ENCODE results near the gene PPP1R37. TPM values are rescaled to one million over a fixed set of nuclear protein-coding genes. Genes with fewer than 3 reads are reported as not detected.

The PPP1R37 gene
- total and polyA plus RNA-seq, 4 donors, result 1.8 to 10.4 (median 9.3) TPM

DNA sequence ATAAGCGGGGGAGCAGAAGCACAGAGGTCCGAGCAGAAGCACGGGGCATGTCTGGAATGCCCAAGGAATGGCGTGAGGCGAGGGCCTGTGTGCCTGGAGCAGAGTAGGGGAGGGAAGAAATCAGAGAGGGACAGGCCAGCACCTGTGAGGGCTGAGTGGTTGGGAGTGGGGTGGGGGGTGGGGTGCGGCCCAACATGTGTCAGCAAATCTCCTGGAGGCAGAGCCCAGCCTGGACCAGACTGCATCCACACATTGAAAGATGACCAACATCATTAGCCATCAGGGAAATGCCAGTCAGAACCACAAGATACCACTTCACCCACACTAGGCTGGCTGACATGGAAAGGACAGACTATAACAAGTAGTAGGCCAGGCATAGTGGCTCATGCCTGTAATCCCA lies 42.9 kb upstream of the PPP1R37 start:
- Histone ChIP-seq H3K4me3 (ENCODE audit: low read depth in 1 of 3, low read length in 3 of 3) (no peak overlapping the region), H3K27me3 (ENCODE audit: control insufficient read depth in 4 of 4, insufficient read depth in 4 of 4, low read length in 3 of 4) (no peaks in the 10 kb centered on the region), H3K9ac (ENCODE audit: low read depth in 1 of 2, low read length in 2 of 2) (no peak overlapping the region), H3K27ac (ENCODE audit: low read depth in 1 of 2, low read length in 2 of 2) (no peak overlapping the region), H3K36me3 (ENCODE audit: control insufficient read depth in 4 of 4, insufficient read depth in 3 of 4, low read depth in 1 of 4, low read length in 3 of 4) (peaks cover 2 to 28% (median 19%) of the 10 kb centered on the region in 4 donors), H3K9me3 (ENCODE audit: control insufficient read depth in 4 of 4, low read length in 3 of 4) (no peaks in the 10 kb centered on the region), H3K4me1 (ENCODE audit: control insufficient read depth in 4 of 4, insufficient read depth in 4 of 4, low read length in 3 of 4) (peaks cover 12 to 56% (median 49%) of the 10 kb centered on the region in 4 donors)
- no peak for DNase-seq (ENCODE audit: low spot score)
- TF ChIP-seq FOXA2 (IDR thresholded peaks at IDR 0.05) (no peak), EGR1 (IDR thresholded peaks at IDR 0.05; ENCODE audit: low read depth in 2 of 2) (no peak), NR2F2 (IDR thresholded peaks at IDR 0.05) (no peak), GABPA (IDR thresholded peaks at IDR 0.05 in 1 of 2, conservative IDR thresholded peaks at IDR 0.05 in 1 of 2) (no peak)
- TF ChIP-seq, protein P1, sequence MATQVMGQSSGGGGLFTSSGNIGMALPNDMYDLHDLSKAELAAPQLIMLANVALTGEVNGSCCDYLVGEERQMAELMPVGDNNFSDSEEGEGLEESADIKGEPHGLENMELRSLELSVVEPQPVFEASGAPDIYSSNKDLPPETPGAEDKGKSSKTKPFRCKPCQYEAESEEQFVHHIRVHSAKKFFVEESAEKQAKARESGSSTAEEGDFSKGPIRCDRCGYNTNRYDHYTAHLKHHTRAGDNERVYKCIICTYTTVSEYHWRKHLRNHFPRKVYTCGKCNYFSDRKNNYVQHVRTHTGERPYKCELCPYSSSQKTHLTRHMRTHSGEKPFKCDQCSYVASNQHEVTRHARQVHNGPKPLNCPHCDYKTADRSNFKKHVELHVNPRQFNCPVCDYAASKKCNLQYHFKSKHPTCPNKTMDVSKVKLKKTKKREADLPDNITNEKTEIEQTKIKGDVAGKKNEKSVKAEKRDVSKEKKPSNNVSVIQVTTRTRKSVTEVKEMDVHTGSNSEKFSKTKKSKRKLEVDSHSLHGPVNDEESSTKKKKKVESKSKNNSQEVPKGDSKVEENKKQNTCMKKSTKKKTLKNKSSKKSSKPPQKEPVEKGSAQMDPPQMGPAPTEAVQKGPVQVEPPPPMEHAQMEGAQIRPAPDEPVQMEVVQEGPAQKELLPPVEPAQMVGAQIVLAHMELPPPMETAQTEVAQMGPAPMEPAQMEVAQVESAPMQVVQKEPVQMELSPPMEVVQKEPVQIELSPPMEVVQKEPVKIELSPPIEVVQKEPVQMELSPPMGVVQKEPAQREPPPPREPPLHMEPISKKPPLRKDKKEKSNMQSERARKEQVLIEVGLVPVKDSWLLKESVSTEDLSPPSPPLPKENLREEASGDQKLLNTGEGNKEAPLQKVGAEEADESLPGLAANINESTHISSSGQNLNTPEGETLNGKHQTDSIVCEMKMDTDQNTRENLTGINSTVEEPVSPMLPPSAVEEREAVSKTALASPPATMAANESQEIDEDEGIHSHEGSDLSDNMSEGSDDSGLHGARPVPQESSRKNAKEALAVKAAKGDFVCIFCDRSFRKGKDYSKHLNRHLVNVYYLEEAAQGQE (IDR thresholded peaks at IDR 0.05), result no peak
- 94% methylated on average over 6 of the region's 6 CpGs for WGBS

DNA sequence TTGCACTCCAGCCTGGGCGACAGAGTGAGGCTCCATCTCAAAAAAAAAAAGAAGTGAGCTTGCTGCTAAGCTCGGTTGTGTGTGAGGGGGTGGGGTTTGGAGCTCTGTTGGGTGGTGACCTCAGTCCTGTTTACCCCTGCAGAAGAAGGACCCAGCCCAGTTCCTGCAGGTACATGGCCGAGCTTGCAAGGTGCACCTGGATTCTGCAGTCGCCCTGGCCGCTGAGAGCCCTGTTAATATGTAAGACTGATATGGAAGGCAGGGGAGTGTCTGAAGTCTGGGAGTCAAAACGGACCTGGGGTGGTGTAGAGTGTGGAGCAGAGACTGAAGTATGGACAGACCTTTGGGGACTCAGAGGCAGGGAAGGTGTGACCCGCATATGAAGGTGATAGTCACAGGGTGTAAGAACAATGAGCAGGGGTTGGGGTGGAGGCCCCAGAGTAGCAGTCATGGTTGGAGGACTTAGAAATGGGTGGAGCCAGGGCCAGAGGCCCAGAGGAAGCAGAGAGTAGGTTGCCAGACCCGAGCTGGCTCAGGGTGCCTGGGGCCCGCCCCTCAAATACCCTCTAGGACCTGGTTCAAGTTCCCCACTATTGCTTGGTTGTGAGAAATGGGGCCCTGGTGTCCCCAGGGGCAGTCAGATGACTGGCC lies 40.9 kb upstream of the PPP1R37 start:
- no peak for DNase-seq (ENCODE audit: low spot score)
- H3K9ac ChIP-seq (ENCODE audit: low read depth in 1 of 2, low read length in 2 of 2), result no peak overlapping the region
- peaks cover 3 to 36% (median 29%) of the 10 kb centered on the region in 4 donors for H3K4me1 ChIP-seq (ENCODE audit: control insufficient read depth in 4 of 4, insufficient read depth in 4 of 4, low read length in 3 of 4)
- H3K9me3 ChIP-seq (ENCODE audit: control insufficient read depth in 4 of 4, low read length in 3 of 4), result no peaks in the 10 kb centered on the region
- H3K4me3 ChIP-seq (ENCODE audit: low read depth in 1 of 3, low read length in 3 of 3), result no peak overlapping the region
- no peak overlapping the region for H3K27ac ChIP-seq (ENCODE audit: low read depth in 1 of 2, low read length in 2 of 2)
- no peaks in the 10 kb centered on the region for H3K27me3 ChIP-seq (ENCODE audit: control insufficient read depth in 4 of 4, insufficient read depth in 4 of 4, low read length in 3 of 4)
- H3K36me3 ChIP-seq (ENCODE audit: control insufficient read depth in 4 of 4, insufficient read depth in 3 of 4, low read depth in 1 of 4, low read length in 3 of 4), result peaks cover 11 to 43% (median 31%) of the 10 kb centered on the region in 4 donors
- TF ChIP-seq, protein P2, sequence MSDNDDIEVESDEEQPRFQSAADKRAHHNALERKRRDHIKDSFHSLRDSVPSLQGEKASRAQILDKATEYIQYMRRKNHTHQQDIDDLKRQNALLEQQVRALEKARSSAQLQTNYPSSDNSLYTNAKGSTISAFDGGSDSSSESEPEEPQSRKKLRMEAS (IDR thresholded peaks at IDR 0.05), result no peak
- WGBS, result 64% methylated on average over 9 of the region's 9 CpGs

DNA sequence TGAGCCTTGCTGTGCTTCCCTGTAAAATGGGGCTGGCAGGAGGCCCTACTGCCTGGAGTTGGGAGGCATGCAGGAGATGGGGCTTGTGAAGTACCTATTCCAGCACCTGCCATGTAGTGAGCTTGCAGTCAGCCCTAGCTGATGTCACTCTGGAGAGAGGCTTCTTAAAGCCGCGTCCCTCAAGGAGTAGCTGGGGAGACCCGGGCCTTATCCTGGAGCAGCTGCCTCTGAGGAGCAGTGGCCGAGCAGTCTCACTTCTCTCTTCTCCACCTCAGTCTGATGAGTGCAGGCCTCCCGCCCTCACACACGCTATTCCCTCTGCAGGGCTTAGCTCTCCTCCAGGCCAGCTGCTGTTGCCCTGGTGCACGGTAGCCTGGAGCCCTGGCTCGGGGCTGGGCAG lies 36.1 kb upstream of the PPP1R37 start:
- Histone ChIP-seq H3K9ac (ENCODE audit: low read depth in 1 of 2, low read length in 2 of 2) (no peak overlapping the region), H3K4me1 (ENCODE audit: control insufficient read depth in 4 of 4, insufficient read depth in 4 of 4, low read length in 3 of 4) (peaks cover 0 to 3% (median 0%) of the 10 kb centered on the region in 4 donors), H3K27me3 (ENCODE audit: control insufficient read depth in 4 of 4, insufficient read depth in 4 of 4, low read length in 3 of 4) (no peaks in the 10 kb centered on the region), H3K9me3 (ENCODE audit: control insufficient read depth in 4 of 4, low read length in 3 of 4) (no peaks in the 10 kb centered on the region), H3K27ac (ENCODE audit: low read depth in 1 of 2, low read length in 2 of 2) (no peak overlapping the region), H3K36me3 (ENCODE audit: control insufficient read depth in 4 of 4, insufficient read depth in 3 of 4, low read depth in 1 of 4, low read length in 3 of 4) (peaks cover 26 to 86% (median 66%) of the 10 kb centered on the region in 4 donors), H3K4me3 (ENCODE audit: low read depth in 1 of 3, low read length in 3 of 3) (no peak overlapping the region)
- DNase-seq (ENCODE audit: low spot score), result no peak
- 93% methylated on average over 8 of the region's 8 CpGs for WGBS
- TF ChIP-seq, protein P2 (IDR thresholded peaks at IDR 0.05), result no peak
- TF ChIP-seq RXRA (IDR thresholded peaks at IDR 0.05), result no peak
- TF ChIP-seq, protein P3, sequence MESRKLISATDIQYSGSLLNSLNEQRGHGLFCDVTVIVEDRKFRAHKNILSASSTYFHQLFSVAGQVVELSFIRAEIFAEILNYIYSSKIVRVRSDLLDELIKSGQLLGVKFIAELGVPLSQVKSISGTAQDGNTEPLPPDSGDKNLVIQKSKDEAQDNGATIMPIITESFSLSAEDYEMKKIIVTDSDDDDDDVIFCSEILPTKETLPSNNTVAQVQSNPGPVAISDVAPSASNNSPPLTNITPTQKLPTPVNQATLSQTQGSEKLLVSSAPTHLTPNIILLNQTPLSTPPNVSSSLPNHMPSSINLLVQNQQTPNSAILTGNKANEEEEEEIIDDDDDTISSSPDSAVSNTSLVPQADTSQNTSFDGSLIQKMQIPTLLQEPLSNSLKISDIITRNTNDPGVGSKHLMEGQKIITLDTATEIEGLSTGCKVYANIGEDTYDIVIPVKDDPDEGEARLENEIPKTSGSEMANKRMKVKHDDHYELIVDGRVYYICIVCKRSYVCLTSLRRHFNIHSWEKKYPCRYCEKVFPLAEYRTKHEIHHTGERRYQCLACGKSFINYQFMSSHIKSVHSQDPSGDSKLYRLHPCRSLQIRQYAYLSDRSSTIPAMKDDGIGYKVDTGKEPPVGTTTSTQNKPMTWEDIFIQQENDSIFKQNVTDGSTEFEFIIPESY (IDR thresholded peaks at IDR 0.05), result no peak
- TF ChIP-seq, protein P4, sequence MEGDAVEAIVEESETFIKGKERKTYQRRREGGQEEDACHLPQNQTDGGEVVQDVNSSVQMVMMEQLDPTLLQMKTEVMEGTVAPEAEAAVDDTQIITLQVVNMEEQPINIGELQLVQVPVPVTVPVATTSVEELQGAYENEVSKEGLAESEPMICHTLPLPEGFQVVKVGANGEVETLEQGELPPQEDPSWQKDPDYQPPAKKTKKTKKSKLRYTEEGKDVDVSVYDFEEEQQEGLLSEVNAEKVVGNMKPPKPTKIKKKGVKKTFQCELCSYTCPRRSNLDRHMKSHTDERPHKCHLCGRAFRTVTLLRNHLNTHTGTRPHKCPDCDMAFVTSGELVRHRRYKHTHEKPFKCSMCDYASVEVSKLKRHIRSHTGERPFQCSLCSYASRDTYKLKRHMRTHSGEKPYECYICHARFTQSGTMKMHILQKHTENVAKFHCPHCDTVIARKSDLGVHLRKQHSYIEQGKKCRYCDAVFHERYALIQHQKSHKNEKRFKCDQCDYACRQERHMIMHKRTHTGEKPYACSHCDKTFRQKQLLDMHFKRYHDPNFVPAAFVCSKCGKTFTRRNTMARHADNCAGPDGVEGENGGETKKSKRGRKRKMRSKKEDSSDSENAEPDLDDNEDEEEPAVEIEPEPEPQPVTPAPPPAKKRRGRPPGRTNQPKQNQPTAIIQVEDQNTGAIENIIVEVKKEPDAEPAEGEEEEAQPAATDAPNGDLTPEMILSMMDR (IDR thresholded peaks at IDR 0.05; ENCODE audit: low read depth, low read length, missing input control), result no peak
- no peak for TF ChIP-seq HNF4A (conservative IDR thresholded peaks at IDR 0.05)
- TF ChIP-seq, protein P1 (IDR thresholded peaks at IDR 0.05), result no peak
- TF ChIP-seq RAD21 (IDR thresholded peaks at IDR 0.05), result no peak
- TF ChIP-seq HNF4G (IDR thresholded peaks at IDR 0.05), result no peak
- no peak for TF ChIP-seq YY1 (IDR thresholded peaks at IDR 0.05)
- TF ChIP-seq, protein P5, sequence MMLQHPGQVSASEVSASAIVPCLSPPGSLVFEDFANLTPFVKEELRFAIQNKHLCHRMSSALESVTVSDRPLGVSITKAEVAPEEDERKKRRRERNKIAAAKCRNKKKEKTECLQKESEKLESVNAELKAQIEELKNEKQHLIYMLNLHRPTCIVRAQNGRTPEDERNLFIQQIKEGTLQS (IDR thresholded peaks at IDR 0.05), result no peak
- TF ChIP-seq NR2F2 (IDR thresholded peaks at IDR 0.05), result no peak
- TF ChIP-seq FOXA2 (IDR thresholded peaks at IDR 0.05), result no peak
